NCI-H526 (cell line): ENCODE data around the gene PLEKHG1.

Experiments used
- DNase-seq, 2 experiments: peaks; one replicate each; lab custom pipeline; 2025; lab: John Stamatoyannopoulos, UW

The PLEKHG1 gene

DNA sequence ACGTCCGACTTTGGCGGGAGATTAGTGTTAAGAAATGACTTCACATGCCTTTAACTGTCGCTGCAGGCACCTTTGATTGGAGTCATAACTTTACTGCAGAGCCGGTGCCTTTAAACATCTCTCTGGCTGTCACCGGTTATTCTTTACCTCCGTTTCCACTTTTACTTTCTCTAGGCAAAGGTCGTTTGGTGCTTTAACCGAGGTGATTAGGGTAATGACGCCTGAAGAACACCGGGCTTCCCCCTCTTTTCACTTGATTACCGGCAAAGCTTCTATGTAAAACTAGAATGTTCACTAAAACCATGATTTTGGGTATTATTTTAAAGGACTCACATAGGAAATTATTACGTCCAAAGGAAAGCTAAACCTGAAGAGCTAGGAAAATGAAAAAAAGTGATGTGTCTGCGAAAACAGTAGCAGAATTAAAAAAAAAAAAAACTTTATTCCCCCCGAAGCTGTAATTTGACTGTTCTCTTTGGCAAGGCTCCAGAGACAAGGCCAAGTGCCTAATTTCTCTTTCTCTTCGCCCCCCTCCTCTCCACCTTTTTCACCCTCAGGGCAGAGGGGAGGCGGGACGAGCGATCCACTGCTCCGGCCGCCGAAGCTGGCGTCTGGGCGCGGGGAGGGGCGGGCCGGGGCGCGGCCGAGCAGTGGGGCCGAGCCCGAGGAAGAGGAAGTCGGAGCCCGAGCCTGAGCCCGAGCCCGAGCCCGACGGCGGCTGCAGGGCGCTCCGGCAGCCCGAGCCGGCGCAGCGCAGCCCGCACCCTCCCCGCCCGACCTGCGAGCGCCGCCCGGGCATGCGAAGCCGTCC, at the start of gene PLEKHG1:
Gene PLEKHG1 (plus strand): TSS at position 687 of the 811 bp plus-strand sequence. CDS start 133,797 bp downstream, outside the sequence.
- DNase-seq = peak; percentile 20 to 87

DNA sequence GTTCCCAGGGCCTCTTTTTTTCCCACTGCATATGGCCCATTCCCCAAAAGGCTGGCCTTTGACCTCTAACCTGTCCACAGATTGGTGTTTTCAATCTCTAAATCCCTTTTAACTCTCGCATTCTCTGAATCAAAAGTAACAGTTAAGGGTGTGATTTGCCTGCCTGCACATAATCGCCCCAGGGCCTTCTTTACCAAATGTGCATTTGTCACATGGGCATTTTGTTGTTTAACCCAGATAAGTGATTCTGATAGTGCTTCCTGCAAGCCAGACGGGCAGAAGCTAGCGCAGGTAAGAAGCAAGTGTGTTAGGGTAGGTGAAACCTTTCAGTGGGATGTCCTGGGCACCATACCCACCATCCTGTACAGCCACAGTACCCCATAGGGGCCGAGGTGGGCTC, 49.4 kb upstream of the PLEKHG1 start:
- DNase-seq = no peak

GRCh38 chr6:150557043-150557599, 42.6 kb upstream of the PLEKHG1 start:
- DNase-seq = no peak

- no peak for DNase-seq
These were observed 39.4 kb upstream of the PLEKHG1 start for GRCh38 chr6:150560004-150560883.

GRCh38 chr6:150560884-150561219, 38.8 kb upstream of the PLEKHG1 start:
- no peak for DNase-seq

GRCh38 chr6:150565945-150566344, 33.7 kb upstream of the PLEKHG1 start:
- no peak for DNase-seq

DNA sequence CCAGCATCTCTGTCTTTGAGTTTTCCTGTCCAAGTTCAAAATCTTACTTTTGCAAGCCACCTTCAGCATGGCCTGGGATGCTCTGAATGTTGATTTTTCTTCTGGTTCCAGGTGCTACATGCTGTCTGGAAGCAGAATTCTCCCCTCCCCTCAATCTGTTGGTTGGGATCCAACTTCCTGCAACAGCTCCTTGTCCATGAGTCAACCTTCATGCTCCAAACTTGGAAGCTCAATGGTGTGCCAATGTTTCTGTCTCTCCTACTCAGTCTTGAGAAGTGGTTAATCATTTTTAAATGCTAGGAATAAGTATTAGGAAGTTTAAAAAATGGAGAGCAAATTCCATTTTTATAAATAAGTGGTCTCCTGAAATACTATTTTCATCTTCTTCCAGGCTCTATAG, 33.2 kb upstream of the PLEKHG1 start:
- no peak for DNase-seq

DNA sequence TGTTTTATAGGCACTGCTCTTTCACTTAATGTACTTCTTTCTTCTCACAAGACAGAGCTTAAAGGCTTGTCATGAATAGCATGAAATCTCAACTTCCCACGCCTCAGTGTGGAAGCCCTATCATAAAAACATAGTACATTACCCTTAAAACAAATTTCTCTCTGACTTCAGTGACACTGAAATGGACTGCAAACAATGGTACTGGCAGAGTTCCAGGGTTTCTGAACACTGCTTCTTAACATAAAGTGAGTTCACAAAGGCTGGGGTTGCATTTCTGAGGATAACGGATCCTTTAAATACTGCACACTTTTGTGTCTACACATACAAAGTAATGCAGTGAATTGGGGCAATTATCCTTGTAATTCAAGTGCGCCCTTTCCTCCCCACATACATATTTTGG, 32.3 kb upstream of the PLEKHG1 start:
- peak in 1 of 2 experiments; percentile 1 for DNase-seq

GRCh38 chr6:150567823-150568383, 31.8 kb upstream of the PLEKHG1 start:
- DNase-seq = no peak

- DNase-seq = no peak
These were observed 31.1 kb upstream of the PLEKHG1 start for GRCh38 chr6:150568560-150568959.

- no peak for DNase-seq
These were observed 30.5 kb upstream of the PLEKHG1 start for GRCh38 chr6:150569161-150569560.

DNA sequence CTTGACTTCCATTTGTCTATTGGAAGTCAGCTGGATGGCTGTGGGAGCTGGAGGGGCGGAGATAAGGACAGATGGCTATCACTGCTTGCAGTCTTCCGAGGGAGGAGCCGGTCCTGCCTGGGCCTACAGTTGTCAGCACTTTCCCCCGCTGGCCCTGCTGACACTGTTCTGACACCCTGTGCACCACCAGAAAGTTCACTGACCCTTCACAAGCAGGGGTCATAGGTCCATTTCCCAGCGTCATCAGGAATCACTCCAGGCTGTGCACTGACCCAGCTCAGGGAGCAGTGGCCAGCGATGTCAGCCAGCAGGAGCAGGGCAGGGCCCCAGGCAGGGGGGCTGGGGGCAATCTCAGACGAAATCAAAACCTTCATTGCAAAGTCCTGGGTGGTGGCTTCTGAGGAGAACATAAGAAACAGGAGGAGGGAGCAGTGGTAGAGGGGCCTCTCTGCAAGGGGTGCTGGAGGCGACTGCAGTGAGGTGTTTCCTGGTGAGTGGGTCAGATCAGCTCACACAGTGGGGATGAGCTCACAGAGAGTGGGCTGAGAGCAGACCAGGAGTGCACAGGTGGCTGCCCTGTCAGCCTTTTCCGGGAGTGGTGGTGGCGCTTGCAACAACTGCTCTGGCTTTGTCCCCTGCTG, 26.5 kb upstream of the PLEKHG1 start:
- no peak for DNase-seq

- DNase-seq = no peak
These were observed 23.8 kb upstream of the PLEKHG1 start for GRCh38 chr6:150575836-150576235.

DNA sequence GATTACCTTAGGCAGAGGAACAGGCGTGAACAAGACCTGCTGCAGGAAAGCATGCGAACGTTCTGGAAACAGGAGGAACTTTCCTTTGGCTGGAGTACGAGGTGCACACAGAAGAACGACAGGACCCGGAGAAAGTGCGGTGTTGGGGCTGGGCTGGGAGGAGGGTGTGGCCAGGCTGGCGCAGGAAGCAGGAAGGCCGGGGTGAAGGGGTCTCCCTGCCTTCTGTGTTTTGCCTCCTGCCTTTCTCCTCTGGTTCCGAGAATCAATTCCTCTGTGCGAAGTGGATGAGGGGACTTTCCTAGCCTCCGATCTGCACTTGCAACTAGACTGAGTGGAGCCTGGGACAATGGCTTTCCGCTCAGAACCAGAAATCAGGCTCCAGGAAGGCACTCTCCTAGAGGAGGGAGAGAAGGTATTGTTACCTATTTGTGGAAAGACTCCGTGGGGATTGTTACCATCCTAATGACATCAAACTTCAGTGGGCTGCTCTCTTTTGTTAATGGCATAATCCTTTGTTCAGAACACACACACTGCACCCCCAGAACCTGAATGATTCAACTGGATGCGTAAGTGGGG, 22.9 kb upstream of the PLEKHG1 start:
- no peak for DNase-seq

GRCh38 chr6:150579611-150580010, 20.1 kb upstream of the PLEKHG1 start:
- no peak for DNase-seq

DNA sequence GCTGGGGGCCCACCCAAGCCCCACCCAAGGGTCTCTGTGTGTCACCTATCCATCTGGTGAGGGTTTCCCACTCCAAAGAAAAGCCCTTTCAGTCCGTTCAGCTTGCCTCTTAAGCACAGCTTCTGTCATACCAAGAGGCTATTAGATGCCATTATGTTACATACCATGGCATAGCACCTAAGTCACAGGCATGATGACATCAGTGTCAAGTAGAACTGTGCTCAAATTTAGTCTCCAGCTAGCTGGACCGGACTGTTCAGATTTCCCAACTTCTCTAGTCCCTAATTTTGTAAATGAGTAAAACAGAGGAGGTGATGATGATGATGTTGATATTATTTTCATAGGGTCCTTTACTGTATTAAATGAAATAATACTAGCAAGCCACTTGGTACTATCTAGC, 19.2 kb upstream of the PLEKHG1 start:
- no peak for DNase-seq

DNA sequence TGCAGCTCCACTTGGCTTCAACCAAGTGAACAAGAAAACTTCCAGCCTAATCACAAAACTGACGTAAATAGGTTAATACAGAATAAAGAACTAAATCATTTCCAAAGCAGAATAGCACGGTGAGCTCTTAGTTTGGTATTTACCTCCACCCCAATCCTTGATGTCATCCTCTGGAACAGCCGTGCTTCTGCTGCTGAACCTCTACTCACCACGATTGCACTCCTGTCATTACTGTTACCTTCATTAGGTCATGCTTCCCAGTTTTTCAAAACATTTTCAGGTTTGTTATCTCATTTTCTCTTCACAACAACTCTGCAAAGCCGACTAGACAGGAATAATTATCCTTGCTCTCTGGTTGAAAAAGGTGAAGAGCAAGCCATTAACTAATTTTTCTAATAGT, 15.6 kb upstream of the PLEKHG1 start:
- no peak for DNase-seq

DNA sequence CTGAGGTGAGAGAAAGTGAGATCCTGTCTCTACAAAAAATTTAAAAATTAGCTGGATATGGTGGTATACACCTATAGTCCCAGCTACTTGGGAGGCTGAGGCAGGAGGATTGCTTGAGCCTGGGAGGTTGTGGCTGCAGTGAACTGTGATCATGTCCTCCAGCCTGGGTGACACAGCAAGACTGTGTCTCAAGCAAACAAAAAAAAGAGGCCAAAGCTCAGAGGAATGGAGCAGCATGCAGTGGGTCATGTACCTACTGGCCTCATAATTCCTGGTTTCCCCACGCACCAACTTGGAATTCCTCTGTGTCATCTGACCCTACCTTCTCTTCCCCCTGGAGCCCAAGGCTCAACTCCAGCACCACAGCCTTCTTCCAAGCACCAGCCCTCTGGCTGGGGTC, 15.1 kb upstream of the PLEKHG1 start:
- DNase-seq = no peak

DNA sequence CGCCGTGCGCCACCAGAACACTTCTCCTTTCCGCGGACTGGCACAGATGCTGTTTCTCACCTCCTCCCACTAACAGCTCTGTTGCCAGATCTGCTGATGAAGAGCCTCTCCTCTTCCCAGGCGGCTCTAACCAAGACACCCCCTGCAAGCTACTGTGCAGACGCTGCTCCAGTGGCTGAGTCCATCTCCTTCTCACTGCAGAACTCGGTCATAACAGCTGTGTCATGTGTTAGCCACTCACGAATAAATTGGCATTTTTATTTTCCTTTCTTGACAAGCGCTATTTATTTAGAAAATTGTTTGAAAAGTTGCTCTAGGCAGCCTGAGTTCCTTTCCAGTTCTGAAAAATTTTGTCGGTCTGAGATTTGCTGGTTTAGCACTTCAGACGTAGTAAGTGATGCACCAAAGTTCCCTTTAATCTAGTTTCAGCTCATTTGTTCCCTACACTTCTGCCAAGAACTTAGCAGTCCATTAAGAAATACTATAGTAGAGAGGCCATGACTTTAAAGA, 12.8 kb upstream of the PLEKHG1 start:
- DNase-seq = no peak

- no peak for DNase-seq
These were observed 12.0 kb upstream of the PLEKHG1 start for GRCh38 chr6:150587637-150588036.

DNA sequence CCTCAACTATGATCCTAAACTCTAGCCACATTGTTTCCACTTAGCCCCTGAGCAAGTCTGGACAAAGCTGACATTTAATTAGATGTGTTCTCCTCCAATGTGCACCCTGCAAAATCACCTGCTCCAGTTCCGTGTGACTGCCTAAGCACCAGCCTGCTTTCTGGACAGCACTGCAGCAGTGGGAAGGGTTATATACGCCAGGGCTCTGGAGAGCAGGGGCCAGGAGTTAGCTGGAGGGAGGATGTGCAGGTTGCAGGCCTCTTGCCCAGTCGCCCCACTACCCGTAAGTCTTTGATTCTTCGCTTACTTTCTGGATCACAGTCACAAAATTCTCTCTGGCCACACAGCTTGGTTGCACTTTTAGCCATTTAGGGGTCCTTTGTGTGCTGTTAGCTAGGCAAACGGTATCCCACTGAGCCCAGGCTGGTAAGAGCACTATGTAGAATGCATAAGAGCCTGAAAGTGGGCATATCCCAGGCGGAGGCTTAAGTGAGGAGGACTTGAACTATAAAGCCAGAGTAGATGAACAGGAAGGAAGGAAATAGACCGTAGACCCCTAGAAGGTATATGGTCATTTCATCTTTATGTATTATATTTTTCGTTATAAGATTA, 10.7 kb upstream of the PLEKHG1 start:
- DNase-seq = peak; percentile 11 to 73
